GM23338 (cell line): ENCODE data around the gene ADAMTS13. TPM values are rescaled to one million over a fixed set of nuclear protein-coding genes. Genes with fewer than 3 reads are reported as not detected.

Source experiments
- ATAC-seq: fragments of 200-7000 bp; cut with Tn5 transposase; 3 replicates; pipeline ENCODE4 v1.9.1; 2020
- DNase-seq: peaks from one replicate; pipeline ENCODE4 v3.0.0-alpha.2; 2015; ENCODE audit warnings: low spot score
- H2AFZ ChIP-seq: fragments of 200-600 bp; sonication (generic); 2 replicates; pipeline ENCODE4 v1.8.0; 2016; ENCODE audit warnings: antibody characterized with exemption, mild to moderate bottlenecking, moderate library complexity
- H3F3A ChIP-seq: fragments of 200-600 bp; sonication (generic); replicated peaks from 2 replicates; pipeline ENCODE4 v1.8.0; 2017; ENCODE audit warnings: antibody characterized with exemption, mixed run types, low read depth
- H3K27ac ChIP-seq: fragments of 200-600 bp; sonication (generic); 2 replicates; pipeline ENCODE4 v1.6.1; 2016; ENCODE audit warnings: low read depth
- H3K27me3 ChIP-seq: fragments of 200-600 bp; sonication (generic); 2 replicates; pipeline ENCODE4 v1.8.0; 2016; ENCODE audit warnings: mild to moderate bottlenecking, mixed run types, moderate library complexity; ENCODE audit not compliant: insufficient read depth
- H3K36me3 ChIP-seq: fragments of 200-600 bp; sonication (generic); 2 replicates; pipeline ENCODE4 v1.8.0; 2016; ENCODE audit warnings: mild to moderate bottlenecking; ENCODE audit not compliant: insufficient read depth
- H3K4me1 ChIP-seq: fragments of 200-600 bp; sonication (generic); 2 replicates; pipeline ENCODE4 v1.8.0; 2016; ENCODE audit warnings: mild to moderate bottlenecking, moderate library complexity; ENCODE audit not compliant: insufficient read depth
- H3K4me2 ChIP-seq: fragments of 200-600 bp; sonication (generic); 2 replicates; pipeline ENCODE4 v1.7.1; 2017; ENCODE audit warnings: mixed run types
- H3K4me3 ChIP-seq: fragments of 200-600 bp; sonication (generic); 2 replicates; pipeline ENCODE4 v1.6.1; 2016; ENCODE audit warnings: mixed run types
- H3K79me2 ChIP-seq: fragments of 200-600 bp; sonication (generic); replicated peaks from 2 replicates; pipeline ENCODE4 v1.8.0; 2017; ENCODE audit warnings: mild to moderate bottlenecking; ENCODE audit not compliant: insufficient read depth
- H3K9me2 ChIP-seq: fragments of 200-600 bp; sonication (generic); 2 replicates; pipeline ENCODE4 v1.8.0; 2017; ENCODE audit not compliant: insufficient read depth
- H4K20me1 ChIP-seq: fragments of 200-600 bp; sonication (generic); replicated peaks from 2 replicates; pipeline ENCODE4 v1.8.0; 2017; ENCODE audit warnings: mild to moderate bottlenecking; ENCODE audit not compliant: insufficient read depth
- H3K27ac Mint-ChIP-seq: 2 replicates; pipeline ENCODE4 v1.8.0; 2020; ENCODE audit warnings: inconsistent platforms, mild to moderate bottlenecking, moderate library complexity, mixed read lengths
- H3K27me3 Mint-ChIP-seq: 3 replicates; pipeline ENCODE4 v1.8.0; 2022; ENCODE audit warnings: low read depth, mild to moderate bottlenecking, moderate library complexity, mixed read lengths, inconsistent platforms; ENCODE audit not compliant: insufficient read depth, poor library complexity
- H3K36me3 Mint-ChIP-seq: 3 replicates; pipeline ENCODE4 v1.8.0; 2021; ENCODE audit warnings: low read depth, mild to moderate bottlenecking, inconsistent platforms, moderate library complexity, mixed read lengths
- H3K4me1 Mint-ChIP-seq: 3 replicates; pipeline ENCODE4 v1.8.0; 2020; ENCODE audit warnings: mild to moderate bottlenecking, inconsistent platforms, mixed read lengths
- H3K4me3 Mint-ChIP-seq: 3 replicates; pipeline ENCODE4 v1.8.0; 2021; ENCODE audit warnings: moderate library complexity, mild to moderate bottlenecking, inconsistent platforms, mixed read lengths
- H3K9me3 Mint-ChIP-seq: 3 replicates; pipeline ENCODE4 v1.8.0; 2020; ENCODE audit warnings: moderate library complexity, mild to moderate bottlenecking, inconsistent platforms, mixed read lengths
- CREB1 ChIP-seq: fragments of 250-450 bp; sonication (Bioruptor Pico); IDR thresholded peaks from 2 replicates; pipeline ENCODE4 v1.5.0; 2020; ENCODE audit warnings: low read depth, mild to moderate bottlenecking, moderate library complexity
- CTCF ChIP-seq, 2 experiments: fragments of 200-600 bp in 1 of 2; sonication (generic) in 1 of 2; conservative IDR thresholded peaks; 2 replicates each; pipeline versions ENCODE4 v1.5.1 to v1.6.1; 2016 to 2017; ENCODE audit warnings: antibody characterized with exemption in 2 of 2, low read depth in 2 of 2, mild to moderate bottlenecking in 2 of 2, moderate library complexity in 1 of 2
- EZH2 ChIP-seq: fragments of 200-600 bp; sonication (generic); IDR thresholded peaks from one replicate; pipeline ENCODE4 v1.8.0; 2017; ENCODE audit warnings: antibody characterized with exemption, mild to moderate bottlenecking, low read depth; ENCODE audit not compliant: unreplicated experiment
- EZH2phosphoT487 ChIP-seq: fragments of 200-600 bp; sonication (generic); IDR thresholded peaks from one replicate; pipeline ENCODE4 v1.8.1; 2018; ENCODE audit warnings: antibody characterized with exemption; ENCODE audit not compliant: unreplicated experiment
- JUNB ChIP-seq: IDR thresholded peaks from one replicate; pipeline ENCODE4 v1.6.1; 2016; ENCODE audit warnings: antibody characterized with exemption; ENCODE audit not compliant: unreplicated experiment
- NANOG ChIP-seq: IDR thresholded peaks from 2 replicates; pipeline ENCODE4 v1.6.1; 2016; ENCODE audit warnings: antibody characterized with exemption, borderline replicate concordance
- POLR2AphosphoS5 ChIP-seq: IDR thresholded peaks from 2 replicates; pipeline ENCODE4 v1.6.1; 2016; ENCODE audit warnings: antibody characterized with exemption, low read depth
- REST ChIP-seq: IDR thresholded peaks from one replicate; pipeline ENCODE4 v1.6.1; 2018; ENCODE audit warnings: antibody characterized with exemption; ENCODE audit not compliant: unreplicated experiment
- STAT1 ChIP-seq: IDR thresholded peaks from one replicate; pipeline ENCODE4 v1.6.1; 2016; ENCODE audit warnings: antibody characterized with exemption; ENCODE audit not compliant: unreplicated experiment
- ZNF114 ChIP-seq: fragments of 250-450 bp; sonication (Bioruptor Pico); IDR thresholded peaks from 2 replicates; pipeline ENCODE4 v1.5.0; 2020; ENCODE audit warnings: mild to moderate bottlenecking, moderate library complexity
- ZNF331 ChIP-seq: fragments of 250-450 bp; sonication (Bioruptor Pico); IDR thresholded peaks from 2 replicates; pipeline ENCODE4 v1.5.0; 2020; ENCODE audit warnings: low read depth, mild to moderate bottlenecking, moderate library complexity
- ZNF462 ChIP-seq: fragments of 250-450 bp; sonication (Bioruptor Pico); IDR thresholded peaks from 2 replicates; pipeline ENCODE4 v1.5.0; 2020; ENCODE audit warnings: mild to moderate bottlenecking, moderate library complexity
- polyA plus RNA-seq: library from polyadenylated mRNA; unstranded; fragments of >200 nt; fragmentation: Nextera tagmentation; extraction: Ambion mirVana; gene quantifications from 2 replicates; pipeline ENCODE4 v1.2.1, GENCODE V29; 2016
- total RNA-seq: library from RNA; depleted of rRNA; stranded (reverse); fragments of >200 nt; shearing (Covaris generic); gene quantifications from 2 replicates; pipeline ENCODE4 v1.2.3, GENCODE V29; 2014
- TF ChIP-seq, protein P1 (sequence below): IDR thresholded peaks from 2 replicates; pipeline ENCODE4 v1.6.1; 2016; ENCODE audit warnings: antibody characterized with exemption

The ADAMTS13 gene
- total and polyA plus RNA-seq, 2 experiments from 2014 or later = 6.0 TPM

GRCh38 chr9:133386338-133386737 is 35.8 kb upstream of the ADAMTS13 start:
- no peak overlapping the region for H3K27ac ChIP-seq
- H3K4me3 ChIP-seq = no peak overlapping the region
- no peaks in the 10 kb centered on the region for H3K4me1 ChIP-seq
- H3K9me2 ChIP-seq = peaks cover 11% of the 10 kb centered on the region; the same call in 1 of the 2 replicates
- no peak overlapping the region for H3K27ac Mint-ChIP-seq
- H3K79me2 ChIP-seq = no peaks in the 10 kb centered on the region
- no peaks in the 10 kb centered on the region for H3K36me3 ChIP-seq
- H3K4me3 Mint-ChIP-seq = no peak overlapping the region
- H3K27me3 ChIP-seq = no peaks in the 10 kb centered on the region
- H3K4me2 ChIP-seq = no peak overlapping the region
- ATAC-seq (no peak), DNase-seq (no peak)
- TF ChIP-seq JUNB = no peak
- no peak for TF ChIP-seq CREB1 (CRISPR knock-in tag)
- no peak for TF ChIP-seq REST
- no peak for TF ChIP-seq ZNF331
- no peak for TF ChIP-seq POLR2AphosphoS5
- no peak for TF ChIP-seq EZH2phosphoT487
- TF ChIP-seq ZNF114 (CRISPR knock-in tag) = no peak
- TF ChIP-seq EZH2 = no peak
- no peak for TF ChIP-seq STAT1
- TF ChIP-seq NANOG = no peak
- TF ChIP-seq ZNF462 (CRISPR knock-in tag) = no peak
- no peak for TF ChIP-seq CTCF (conservative IDR thresholded peaks at IDR 0.05; ENCODE audit: low read depth in 2 of 2)
- TF ChIP-seq, protein P1, sequence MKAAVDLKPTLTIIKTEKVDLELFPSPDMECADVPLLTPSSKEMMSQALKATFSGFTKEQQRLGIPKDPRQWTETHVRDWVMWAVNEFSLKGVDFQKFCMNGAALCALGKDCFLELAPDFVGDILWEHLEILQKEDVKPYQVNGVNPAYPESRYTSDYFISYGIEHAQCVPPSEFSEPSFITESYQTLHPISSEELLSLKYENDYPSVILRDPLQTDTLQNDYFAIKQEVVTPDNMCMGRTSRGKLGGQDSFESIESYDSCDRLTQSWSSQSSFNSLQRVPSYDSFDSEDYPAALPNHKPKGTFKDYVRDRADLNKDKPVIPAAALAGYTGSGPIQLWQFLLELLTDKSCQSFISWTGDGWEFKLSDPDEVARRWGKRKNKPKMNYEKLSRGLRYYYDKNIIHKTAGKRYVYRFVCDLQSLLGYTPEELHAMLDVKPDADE = no peak
- H3K9me3 Mint-ChIP-seq = peaks cover 13% of the 10 kb centered on the region
- no peaks in the 10 kb centered on the region for H4K20me1 ChIP-seq
- H3F3A ChIP-seq = no peaks in the 10 kb centered on the region
- H2AFZ ChIP-seq = no peak overlapping the region
- H3K27me3 Mint-ChIP-seq = peaks cover 9% of the 10 kb centered on the region
- no peaks in the 10 kb centered on the region for H3K4me1 Mint-ChIP-seq
- no peaks in the 10 kb centered on the region for H3K36me3 Mint-ChIP-seq
